Neutrophil (primary cell): ENCODE measurements around the gene WDR70.

Experiments used
- H3K27ac ChIP-seq: fragments of 200-600 bp; sonication (generic); 2 replicates; pipeline ENCODE4 v1.5.1; 2016; ENCODE audit warnings: mild to moderate bottlenecking, moderate library complexity
- H3K27me3 ChIP-seq: fragments of 200-600 bp; sonication (generic); 2 replicates; pipeline ENCODE4 v1.6.0; 2016; ENCODE audit warnings: mild to moderate bottlenecking
- H3K36me3 ChIP-seq: fragments of 200-600 bp; sonication (generic); 2 replicates; pipeline ENCODE4 v1.5.1; 2017
- H3K4me1 ChIP-seq, 2 experiments: fragments of 200-600 bp in 1 of 2; sonication (generic) in 1 of 2; 1 replicate in 1 of 2; 2 replicates in 1 of 2; pipeline versions ENCODE4 v1.5.1 to v1.6.1; 2013 to 2016; ENCODE audit warnings: low read depth in 1 of 2, low read length in 1 of 2, mild to moderate bottlenecking in 1 of 2, moderate library complexity in 1 of 2; ENCODE audit not compliant: control insufficient read depth in 1 of 2, insufficient read depth in 1 of 2
- H3K4me3 ChIP-seq, 2 experiments: fragments of 200-600 bp in 1 of 2; sonication (generic) in 1 of 2; 1 replicate in 1 of 2; 2 replicates in 1 of 2; pipeline ENCODE4 v1.5.1; 2013 to 2016; ENCODE audit warnings: low read depth in 1 of 2, low read length in 1 of 2, mild to moderate bottlenecking in 1 of 2, moderate library complexity in 1 of 2
- H3K9me3 ChIP-seq: fragments of 200-600 bp; sonication (generic); 2 replicates; pipeline ENCODE4 v1.5.1; 2016
- TF ChIP-seq, protein P1 (sequence below): fragments of 200-600 bp; sonication (generic); IDR thresholded peaks from 2 replicates; pipeline ENCODE4 v1.5.1; 2016; ENCODE audit warnings: antibody characterized with exemption

Gene WDR70

DNA sequence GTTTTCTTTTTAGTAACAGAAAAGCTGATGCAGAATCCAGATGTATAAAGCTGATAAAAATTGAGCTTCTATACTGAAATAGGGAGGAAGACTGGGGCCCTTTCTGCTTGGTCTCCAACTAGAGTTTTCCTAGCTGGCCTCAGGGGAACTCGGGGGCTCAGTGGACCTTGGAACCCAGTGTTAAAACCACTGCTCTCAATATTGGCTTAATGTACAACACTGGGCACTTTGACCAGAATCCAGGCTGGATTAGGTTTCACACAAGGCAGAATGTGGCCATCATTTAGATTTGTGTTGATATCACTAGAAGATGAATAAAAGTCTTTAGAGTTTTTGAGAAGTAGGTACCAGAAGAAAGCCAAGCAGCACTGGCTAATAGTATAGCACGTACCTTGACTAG is 346.1 kb downstream of the WDR70 start:
- no peak overlapping the region for H3K27ac ChIP-seq
- H3K4me3 ChIP-seq = no peak overlapping the region
- H3K4me1 ChIP-seq = peaks cover 11 to 30% of the 10 kb centered on the region in 2 experiments

DNA sequence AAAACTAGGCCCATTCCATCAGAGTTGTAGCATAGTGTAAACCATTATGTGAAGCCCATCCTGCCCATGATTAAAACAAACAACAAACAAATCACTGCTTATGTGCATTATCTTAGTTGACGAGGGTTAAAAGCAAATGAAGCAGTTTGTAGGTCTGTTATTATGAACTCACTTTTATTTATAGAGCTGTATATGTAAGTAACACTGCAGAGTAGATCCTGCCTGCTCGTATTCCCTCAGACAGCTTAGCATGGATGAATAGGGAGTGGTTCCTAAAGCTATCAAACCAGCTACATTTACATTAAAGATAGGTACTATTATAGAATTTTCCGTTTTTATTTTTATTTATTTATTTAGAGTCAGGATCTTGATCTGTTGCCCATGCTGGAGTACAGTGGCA is 348.1 kb downstream of the WDR70 start:
- TF ChIP-seq, protein P1, sequence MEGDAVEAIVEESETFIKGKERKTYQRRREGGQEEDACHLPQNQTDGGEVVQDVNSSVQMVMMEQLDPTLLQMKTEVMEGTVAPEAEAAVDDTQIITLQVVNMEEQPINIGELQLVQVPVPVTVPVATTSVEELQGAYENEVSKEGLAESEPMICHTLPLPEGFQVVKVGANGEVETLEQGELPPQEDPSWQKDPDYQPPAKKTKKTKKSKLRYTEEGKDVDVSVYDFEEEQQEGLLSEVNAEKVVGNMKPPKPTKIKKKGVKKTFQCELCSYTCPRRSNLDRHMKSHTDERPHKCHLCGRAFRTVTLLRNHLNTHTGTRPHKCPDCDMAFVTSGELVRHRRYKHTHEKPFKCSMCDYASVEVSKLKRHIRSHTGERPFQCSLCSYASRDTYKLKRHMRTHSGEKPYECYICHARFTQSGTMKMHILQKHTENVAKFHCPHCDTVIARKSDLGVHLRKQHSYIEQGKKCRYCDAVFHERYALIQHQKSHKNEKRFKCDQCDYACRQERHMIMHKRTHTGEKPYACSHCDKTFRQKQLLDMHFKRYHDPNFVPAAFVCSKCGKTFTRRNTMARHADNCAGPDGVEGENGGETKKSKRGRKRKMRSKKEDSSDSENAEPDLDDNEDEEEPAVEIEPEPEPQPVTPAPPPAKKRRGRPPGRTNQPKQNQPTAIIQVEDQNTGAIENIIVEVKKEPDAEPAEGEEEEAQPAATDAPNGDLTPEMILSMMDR = no peak
- H3K9me3 ChIP-seq = no peaks in the 10 kb centered on the region

More for the DNA sequence above, 346.1 kb downstream of the WDR70 start:
- TF ChIP-seq, protein P1 = no peak
- Histone ChIP-seq H3K27me3 (no peaks in the 10 kb centered on the region), H3K36me3 (peaks cover 11% of the 10 kb centered on the region), H3K9me3 (no peaks in the 10 kb centered on the region)

DNA sequence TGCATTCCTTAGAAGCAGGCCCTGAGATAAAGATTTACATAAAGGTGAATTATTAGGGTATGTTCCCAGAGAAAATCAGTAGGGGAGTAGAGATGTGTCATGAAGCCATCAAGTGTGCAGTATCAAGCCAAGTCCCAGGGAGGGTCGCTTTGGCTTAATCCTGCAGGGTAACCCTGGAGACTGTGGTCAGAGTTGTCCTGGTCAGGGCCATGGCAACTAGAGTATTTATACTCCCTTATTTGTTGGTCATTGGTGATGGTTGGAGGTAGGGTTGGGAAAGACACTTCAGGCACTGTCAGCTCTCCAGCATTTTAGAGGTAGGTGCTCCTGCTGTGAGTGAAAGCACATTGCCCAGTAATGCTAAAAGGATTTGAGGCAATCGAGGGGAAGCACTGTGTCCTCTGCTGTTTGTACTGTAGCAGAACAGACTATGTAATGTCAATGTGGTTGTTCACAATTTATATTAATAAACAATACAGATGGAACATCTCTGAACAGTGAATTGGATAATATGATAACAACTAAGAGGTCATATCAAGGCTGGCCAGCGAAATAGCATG is 351.9 kb downstream of the WDR70 start:
- Histone ChIP-seq H3K36me3 (peaks cover 11% of the 10 kb centered on the region), H3K4me1 (no peaks in the 10 kb centered on the region), H3K4me3 (no peak overlapping the region), H3K9me3 (no peaks in the 10 kb centered on the region), H3K27ac (no peak overlapping the region), H3K27me3 (no peaks in the 10 kb centered on the region)
- TF ChIP-seq, protein P1 = no peak

More for the DNA sequence above, 348.1 kb downstream of the WDR70 start:
- no peaks in the 10 kb centered on the region for H3K27me3 ChIP-seq
- peaks cover 5 to 16% of the 10 kb centered on the region in 2 experiments for H3K4me1 ChIP-seq
- peaks cover 11% of the 10 kb centered on the region for H3K36me3 ChIP-seq
- no peak overlapping the region for H3K27ac ChIP-seq
- no peak overlapping the region for H3K4me3 ChIP-seq

DNA sequence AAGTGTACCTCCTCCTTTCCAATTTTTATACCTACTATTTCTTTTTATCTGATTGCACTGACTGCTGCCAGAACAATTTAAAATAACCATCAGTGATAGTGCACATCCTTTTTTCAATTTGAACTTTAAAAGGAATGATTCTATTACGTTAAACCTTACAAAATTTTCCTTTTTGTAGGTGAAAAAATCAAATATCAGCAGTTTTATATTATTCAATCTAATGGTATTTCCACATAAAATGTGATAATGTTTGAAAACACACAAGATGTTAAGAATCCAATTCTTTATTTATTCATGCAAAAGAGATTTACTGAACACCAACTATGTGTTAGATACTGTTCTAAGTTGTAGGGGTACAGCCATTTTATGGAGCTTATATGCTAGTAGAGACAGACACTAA is 355.0 kb downstream of the WDR70 start:
- no peaks in the 10 kb centered on the region for H3K9me3 ChIP-seq
- no peaks in the 10 kb centered on the region for H3K4me1 ChIP-seq
- no peak overlapping the region for H3K27ac ChIP-seq
- H3K36me3 ChIP-seq = no peaks in the 10 kb centered on the region
- H3K27me3 ChIP-seq = no peaks in the 10 kb centered on the region
- TF ChIP-seq, protein P1 = no peak
- H3K4me3 ChIP-seq = no peak overlapping the region

DNA sequence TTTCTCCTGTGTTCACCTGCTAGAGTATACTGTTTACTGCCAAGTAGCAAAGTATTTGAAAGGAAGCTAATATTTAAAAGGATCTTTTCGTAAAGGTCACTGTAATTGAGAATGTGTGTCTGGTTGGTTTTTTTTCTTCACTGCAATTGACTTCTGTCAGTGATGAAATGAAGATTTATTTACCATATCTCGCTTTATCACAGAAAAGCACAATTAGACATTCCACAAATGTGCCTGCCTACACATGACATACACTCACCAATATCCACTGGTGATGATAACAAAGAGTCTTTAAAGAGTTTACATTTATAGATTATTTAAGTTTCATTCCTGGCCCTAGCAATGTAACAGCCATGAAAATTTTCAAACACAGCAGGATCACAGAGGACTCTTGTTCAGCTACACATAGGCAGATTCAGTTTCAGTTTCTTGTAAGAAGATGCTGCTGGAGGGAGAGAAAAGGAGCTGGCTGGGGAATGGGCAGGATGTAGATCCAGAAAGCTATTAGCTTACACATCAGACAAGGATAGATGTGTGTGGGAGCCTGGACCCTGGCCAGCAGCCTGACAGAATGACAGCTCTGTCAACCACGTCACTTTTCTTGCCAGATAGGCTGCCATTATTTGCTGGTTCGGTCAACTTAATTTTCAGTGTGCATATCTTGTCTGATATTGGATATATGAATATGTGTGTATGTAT is 356.7 kb downstream of the WDR70 start:
- Histone ChIP-seq H3K27me3 (no peaks in the 10 kb centered on the region), H3K36me3 (no peaks in the 10 kb centered on the region), H3K4me1 (no peaks in the 10 kb centered on the region), H3K4me3 (no peak overlapping the region), H3K27ac (no peak overlapping the region), H3K9me3 (no peaks in the 10 kb centered on the region)
- TF ChIP-seq, protein P1 = no peak
